ENCODE data around the gene ITGA1. TPM values are rescaled to one million over a fixed set of nuclear protein-coding genes. Genes with fewer than 3 reads are reported as not detected.

Gene ITGA1
- total and polyA plus RNA-seq, 2 of the 8 experiments (the other 6 are each of a cell fraction or from before 2014, with no cell fraction given): 2.3 to 9.0 TPM

GRCh38 chr5:52915176-52915875, 127.6 kb downstream of the ITGA1 start:
- no peak overlapping the region for H3K23ac ChIP-seq (ENCODE audit: insufficient read length)
- TF ChIP-seq CTCF (IDR thresholded peaks at IDR 0.05; ENCODE audit: control extremely low read depth in 1 of 3, insufficient read depth in 1 of 3, low read depth in 1 of 3, low read length in 3 of 3): peak; percentile 13 to 76 (median 54)
- no peak for TF ChIP-seq CBX5 (IDR thresholded peaks at IDR 0.05; ENCODE audit: low read depth, low read length)
- TF ChIP-seq TEAD4 (IDR thresholded peaks at IDR 0.05; ENCODE audit: low read depth, low read length): peak; percentile 69; the same call in 1 of the 2 replicates
- TF ChIP-seq RAD21 (IDR thresholded peaks at IDR 0.05 in 1 of 2, conservative IDR thresholded peaks at IDR 0.05 in 1 of 2; ENCODE audit: low read depth in 2 of 2, low read length in 2 of 2): peak; percentile 62 to 63
- TF ChIP-seq KDM4A (IDR thresholded peaks at IDR 0.05; ENCODE audit: low read depth, low read length, severe bottlenecking): peak; percentile 24
- no peak for TF ChIP-seq GABPA (IDR thresholded peaks at IDR 0.05; ENCODE audit: borderline replicate concordance, insufficient read depth, low read length)
- TF ChIP-seq YY1 (IDR thresholded peaks at IDR 0.05; ENCODE audit: low read depth, low read length): 0 out of 2 replicates have a peak, but pooled peaks have one; percentile 34
- TF ChIP-seq ASH2L (IDR thresholded peaks at IDR 0.05; ENCODE audit: low read length): peak; percentile 45
- TF ChIP-seq CTBP2 (IDR thresholded peaks at IDR 0.05; ENCODE audit: borderline replicate concordance, insufficient read depth, insufficient read length, low read length): no peak

More at GRCh38 chr5:52915176-52915875, 127.6 kb downstream of the ITGA1 start:
- H2BK15ac ChIP-seq (ENCODE audit: low read length): no peak overlapping the region
- no peak overlapping the region for H4K5ac ChIP-seq (ENCODE audit: insufficient read length, low read depth, low read length)
- H3K9ac ChIP-seq (replicated peaks in 1 of 4; ENCODE audit: extremely low read depth in 1 of 4, low read depth in 3 of 4, low read length in 3 of 4): no peak overlapping the region
- H4K20me1 ChIP-seq (replicated peaks in 1 of 2; ENCODE audit: control insufficient read depth in 1 of 2, insufficient read depth in 2 of 2, low read length in 2 of 2): no peaks in the 10 kb centered on the region
- no peak overlapping the region for H2AFZ ChIP-seq (ENCODE audit: low read length)
- no peaks in the 10 kb centered on the region for H3K36me3 ChIP-seq (ENCODE audit: control insufficient read depth in 2 of 4, insufficient read depth in 4 of 4, low read length in 3 of 4)
- no peak overlapping the region for H2BK12ac ChIP-seq (ENCODE audit: low read depth, low read length)
- no peak overlapping the region for H3K27ac ChIP-seq (ENCODE audit: low read depth, low read length)
- CTCF ChIA-PET (ENCODE audit: partially characterized antibody): interaction anchor here (0.6 to 1.3 kb wide), 33 partner anchors 9 to 257 kb away, joined by 3 to 8 read pairs (median 3); partner anchors contain the start of genes ITGA1 and PELO
- DNase-seq (ENCODE audit: low read depth in 1 of 2, low spot score in 2 of 2) (peak; percentile 27 to 59), FAIRE-seq (peak; percentile 75)
- H3K4me3 ChIP-seq (ENCODE audit: extremely low read depth in 1 of 4, insufficient read depth in 2 of 4, low read depth in 3 of 4, low read length in 4 of 4): peak overlapping the region; percentile 13 to 59 (median 32); a peak in 7 of 8 replicates
- no peak overlapping the region for H2BK120ac ChIP-seq (replicated peaks; ENCODE audit: low read depth, low read length)
- H3K18ac ChIP-seq (ENCODE audit: extremely low read depth, low read length): no peak overlapping the region
- no peak overlapping the region for H2BK5ac ChIP-seq (ENCODE audit: low read depth, low read length)
- no peaks in the 10 kb centered on the region for H3K23me2 ChIP-seq (ENCODE audit: low read depth, low read length)
- H3K4me1 ChIP-seq (replicated peaks in 1 of 4; ENCODE audit: control insufficient read depth in 3 of 4, insufficient read depth in 4 of 4, low read length in 3 of 4): no peaks in the 10 kb centered on the region
- POLR2A ChIA-PET (ENCODE audit: partially characterized antibody): no interaction called here
- no peak overlapping the region for H2AK5ac ChIP-seq (ENCODE audit: low read depth, low read length)
- no peaks in the 10 kb centered on the region for H3K79me1 ChIP-seq (ENCODE audit: low read depth, low read length)
- no peak overlapping the region for H3K56ac ChIP-seq (replicated peaks; ENCODE audit: insufficient read length, low read depth, low read length)
- H3K4me2 ChIP-seq (ENCODE audit: insufficient read depth in 1 of 2, low read depth in 2 of 2, low read length in 2 of 2): peak overlapping the region in 1 of 2 experiments; percentile 64; a peak in 2 of 4 replicates
- no peaks in the 10 kb centered on the region for H3K9me3 ChIP-seq (ENCODE audit: insufficient read depth in 2 of 2, low read depth in 1 of 2, low read length in 1 of 2)
- no peaks in the 10 kb centered on the region for H3K27me3 ChIP-seq (replicated peaks in 1 of 4; ENCODE audit: control insufficient read depth in 3 of 4, extremely low read depth in 1 of 4, insufficient read depth in 3 of 4, low read length in 3 of 4)
- H2BK20ac ChIP-seq (ENCODE audit: low read length): no peak overlapping the region
- no peak overlapping the region for H3K14ac ChIP-seq (ENCODE audit: insufficient read length)
- no peak overlapping the region for H4K91ac ChIP-seq (replicated peaks; ENCODE audit: insufficient read length, low read length)
- H3K4ac ChIP-seq (replicated peaks; ENCODE audit: insufficient read length, low read depth, low read length): no peak overlapping the region
- H3K79me2 ChIP-seq (ENCODE audit: control insufficient read depth in 1 of 2, insufficient read depth in 2 of 2, low read length in 2 of 2): no peaks in the 10 kb centered on the region
- WGBS, 2 experiments (ENCODE audit: extremely low coverage in 1 of 2, insufficient coverage in 1 of 2, insufficient read length in 1 of 2, insufficient replicate concordance in 2 of 2, low coverage in 1 of 2, low lambda C conversion rate in 2 of 2, missing lambda C conversion rate in 1 of 2): 12% methylated on average over 4 of the region's 4 CpGs; no CpG with 5 or more reads in 1 of the 2 experiments
- H4K8ac ChIP-seq (ENCODE audit: extremely low read depth, insufficient read depth, low read length): no peak overlapping the region
